ENCODE measurements around the gene PTPRM.

GRCh38 chr18:8412117-8412516, 845.0 kb downstream of the PTPRM start:
- no peak for TF ChIP-seq EZH2 (IDR thresholded peaks at IDR 0.05)
- TF ChIP-seq CTCF (IDR thresholded peaks at IDR 0.05) = no peak
- TF ChIP-seq EZH2phosphoT487 (IDR thresholded peaks at IDR 0.05) = no peak

Data from neural progenitor cell (in vitro differentiated cells).